Neuronal stem cell (in vitro differentiated cells): ENCODE data around the gene PTX4.

Experiments used
- DNase-seq: peaks from one replicate; pipeline ENCODE4 v3.0.0-alpha.2; 2013; ENCODE audit warnings: low spot score
- H2AFZ ChIP-seq: one replicate; pipeline ENCODE4 v1.6.1; 2013; ENCODE audit warnings: mild to moderate bottlenecking, low read length, inconsistent platforms
- H2AK5ac ChIP-seq: 2 replicates; pipeline ENCODE4 v1.6.1; 2013; ENCODE audit warnings: low read depth, mild to moderate bottlenecking, inconsistent platforms, low read length, moderate library complexity, mixed read lengths
- H2BK120ac ChIP-seq: 2 replicates; pipeline ENCODE4 v1.6.1; 2013; ENCODE audit warnings: low read depth, mild to moderate bottlenecking, inconsistent platforms, low read length, moderate library complexity, mixed read lengths
- H2BK12ac ChIP-seq: one replicate; pipeline ENCODE4 v1.6.1; 2013; ENCODE audit warnings: low read length, inconsistent platforms
- H2BK15ac ChIP-seq: 2 replicates; pipeline ENCODE4 v1.6.1; 2013; ENCODE audit warnings: mild to moderate bottlenecking, low read length, inconsistent platforms, mixed read lengths
- H2BK5ac ChIP-seq: one replicate; pipeline ENCODE4 v1.6.1; 2013; ENCODE audit warnings: inconsistent platforms, mild to moderate bottlenecking, low read length, moderate library complexity
- H3K14ac ChIP-seq: one replicate; pipeline ENCODE4 v1.6.1; 2013; ENCODE audit warnings: low read length, inconsistent platforms
- H3K18ac ChIP-seq: 2 replicates; pipeline ENCODE4 v1.6.1; 2013; ENCODE audit warnings: low read length, inconsistent platforms
- H3K23ac ChIP-seq: 2 replicates; pipeline ENCODE4 v1.6.1; 2013; ENCODE audit warnings: low read depth, mild to moderate bottlenecking, mixed read lengths, low read length, inconsistent platforms; ENCODE audit not compliant: poor library complexity
- H3K27ac ChIP-seq: replicated peaks from 3 replicates; pipeline ENCODE4 v1.5.1; 2013; ENCODE audit warnings: low read length, inconsistent platforms
- H3K27me3 ChIP-seq, 3 experiments: 2 replicates each; pipeline ENCODE4 v1.6.1; 2013; ENCODE audit warnings: low read length in 3 of 3, mild to moderate bottlenecking in 2 of 3, inconsistent platforms in 1 of 3, low read depth in 1 of 3, mixed read lengths in 1 of 3, moderate library complexity in 1 of 3; ENCODE audit not compliant: control insufficient read depth in 3 of 3, insufficient read depth in 3 of 3
- H3K36me3 ChIP-seq, 2 donors: replicated peaks in 1 of 2; 2 replicates each; pipeline ENCODE4 v1.6.1; 2013; ENCODE audit warnings: low read length in 2 of 2; ENCODE audit not compliant: control insufficient read depth in 2 of 2, insufficient read depth in 2 of 2
- H3K4ac ChIP-seq: 2 replicates; pipeline ENCODE4 v1.6.1; 2013; ENCODE audit warnings: inconsistent platforms, mild to moderate bottlenecking, low read length, moderate library complexity
- H3K4me1 ChIP-seq, 2 donors: 1 replicate in 1 of 2; 2 replicates in 1 of 2; pipeline ENCODE4 v1.6.1; 2013; ENCODE audit warnings: low read length in 2 of 2, low read depth in 1 of 2; ENCODE audit not compliant: control insufficient read depth in 2 of 2, insufficient read depth in 1 of 2
- H3K4me2 ChIP-seq: one replicate; pipeline ENCODE4 v1.6.1; 2013; ENCODE audit warnings: mild to moderate bottlenecking, low read length, inconsistent platforms; ENCODE audit not compliant: insufficient read depth, poor library complexity, severe bottlenecking
- H3K4me3 ChIP-seq, 2 donors: 2 replicates each; pipeline ENCODE4 v1.5.1; 2013; ENCODE audit warnings: low read length in 2 of 2, mild to moderate bottlenecking in 2 of 2, inconsistent platforms in 1 of 2, moderate library complexity in 1 of 2
- H3K79me1 ChIP-seq: one replicate; pipeline ENCODE4 v1.6.1; 2013; ENCODE audit warnings: low read depth, mild to moderate bottlenecking, inconsistent platforms, low read length, moderate library complexity
- H3K9ac ChIP-seq: one replicate; pipeline ENCODE4 v1.6.1; 2013; ENCODE audit warnings: mild to moderate bottlenecking, low read depth, low read length, inconsistent platforms; ENCODE audit not compliant: poor library complexity
- H3K9me3 ChIP-seq, 2 donors: replicated peaks in 1 of 2; 2 replicates each; pipeline versions ENCODE3 to v1.6.1; 2013; ENCODE audit warnings: low read length in 2 of 2, mild to moderate bottlenecking in 2 of 2, inconsistent platforms in 1 of 2, low read depth in 1 of 2, mixed read lengths in 1 of 2, moderate library complexity in 1 of 2; ENCODE audit not compliant: control insufficient read depth in 2 of 2, insufficient read depth in 1 of 2
- H4K8ac ChIP-seq: one replicate; pipeline ENCODE4 v1.6.1; 2013; ENCODE audit warnings: low read depth, mild to moderate bottlenecking, inconsistent platforms, low read length, moderate library complexity
- H4K91ac ChIP-seq: one replicate; pipeline ENCODE4 v1.6.1; 2013; ENCODE audit warnings: low read length, low read depth, mild to moderate bottlenecking, inconsistent platforms; ENCODE audit not compliant: poor library complexity
- WGBS, 2 donors: extraction: QIAGEN DNeasy Blood & Tissue Kit; methylation state at CpG; one replicate each; pipeline ENCODE4 v1.1.7; 2013; ENCODE audit warnings: missing lambda C conversion rate in 2 of 2, mixed read lengths in 1 of 2; ENCODE audit not compliant: insufficient read length in 2 of 2, insufficient replicate concordance in 1 of 2; ENCODE audit errors: extremely low coverage in 2 of 2; 5-methylcytosine and 5-hydroxymethylcytosine counted together

PTX4 gene

DNA sequence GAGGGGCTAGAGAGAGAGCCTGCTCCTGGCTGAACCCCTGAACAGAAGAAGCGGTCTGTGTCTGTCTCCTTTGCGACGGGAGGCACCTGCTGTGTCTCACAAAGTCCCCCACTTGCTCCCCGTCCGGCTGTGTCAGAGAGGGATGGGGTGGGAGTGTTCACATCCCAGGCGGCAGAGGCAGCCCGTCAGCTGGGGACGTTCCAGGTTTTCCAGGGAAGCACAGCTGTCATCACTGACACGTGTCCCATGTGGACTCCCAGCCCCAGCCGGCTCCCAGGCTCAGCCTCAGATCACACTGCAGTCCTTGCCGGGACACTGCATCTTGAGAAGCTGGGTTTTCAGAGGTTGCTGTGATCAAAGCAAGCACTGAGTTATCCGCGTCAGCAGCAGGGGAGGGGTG is 6.0 kb upstream of the PTX4 start:
- Histone ChIP-seq H3K9ac (no peak overlapping the region), H2AFZ (no peak overlapping the region), H3K27me3 (no peaks in the 10 kb centered on the region), H2BK12ac (no peak overlapping the region), H3K4me1 (peaks cover 10 to 11% of the 10 kb centered on the region in 2 donors), H2AK5ac (no peak overlapping the region), H3K36me3 (peaks cover 27 to 55% of the 10 kb centered on the region in 2 donors), H4K91ac (no peak overlapping the region), H3K9me3 (no peaks in the 10 kb centered on the region), H3K23ac (no peak overlapping the region), H3K4me3 (peak overlapping the region in 1 of 2 donors; percentile 86), H2BK15ac (no peak overlapping the region), H2BK5ac (no peak overlapping the region), H3K4me2 (no peak overlapping the region), H4K8ac (no peak overlapping the region), H3K27ac (no peak overlapping the region), H3K79me1 (peaks cover 20% of the 10 kb centered on the region), H3K4ac (no peak overlapping the region), H3K14ac (no peak overlapping the region), H2BK120ac (no peak overlapping the region), H3K18ac (no peak overlapping the region)
- no peak for DNase-seq
- WGBS, 2 donors: no CpG with 5 or more reads among the region's 13 CpGs

DNA sequence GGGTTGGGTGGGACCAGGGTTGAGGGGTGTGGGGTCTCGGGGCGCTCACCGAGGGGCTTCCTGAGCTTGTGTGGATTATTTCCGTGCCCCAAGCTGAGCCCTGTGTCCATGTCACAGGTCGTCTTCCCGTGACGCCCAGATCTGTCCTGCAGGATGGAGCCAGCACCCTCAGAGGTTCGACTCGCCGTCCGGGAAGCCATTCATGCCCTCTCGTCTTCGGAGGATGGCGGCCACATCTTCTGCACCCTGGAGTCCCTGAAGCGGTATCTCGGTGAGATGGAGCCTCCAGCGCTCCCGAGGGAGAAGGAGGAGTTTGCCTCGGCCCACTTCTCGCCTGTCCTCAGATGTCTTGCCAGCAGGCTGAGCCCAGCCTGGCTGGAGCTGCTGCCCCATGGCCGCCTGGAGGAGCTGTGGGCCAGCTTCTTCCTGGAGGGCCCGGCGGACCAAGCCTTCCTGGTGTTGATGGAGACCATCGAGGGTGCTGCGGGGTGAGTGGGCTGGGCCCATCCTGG is 5.4 kb upstream of the PTX4 start:
- peak overlapping the region; percentile 59 for H2BK5ac ChIP-seq
- H3K4ac ChIP-seq: no peak overlapping the region
- peak overlapping the region; percentile 86 to 94 for H3K4me3 ChIP-seq
- no peak overlapping the region for H3K23ac ChIP-seq
- peaks cover 20% of the 10 kb centered on the region for H3K79me1 ChIP-seq
- H2BK120ac ChIP-seq: no peak overlapping the region
- no peak overlapping the region for H4K91ac ChIP-seq
- peaks cover 10 to 11% of the 10 kb centered on the region in 2 donors for H3K4me1 ChIP-seq
- no peak for DNase-seq
- no peak overlapping the region for H2BK15ac ChIP-seq
- no peaks in the 10 kb centered on the region for H3K9me3 ChIP-seq
- H3K14ac ChIP-seq: no peak overlapping the region
- H3K27me3 ChIP-seq: no peaks in the 10 kb centered on the region
- WGBS, 2 donors: no CpG with 5 or more reads among the region's 25 CpGs
- H3K18ac ChIP-seq: no peak overlapping the region
- no peak overlapping the region for H2BK12ac ChIP-seq
- H3K4me2 ChIP-seq: peak overlapping the region; percentile 79
- H2AFZ ChIP-seq: no peak overlapping the region
- H4K8ac ChIP-seq: no peak overlapping the region
- peak overlapping the region; percentile 79 for H3K9ac ChIP-seq
- H3K36me3 ChIP-seq: peaks cover 26 to 51% of the 10 kb centered on the region in 2 donors
- H2AK5ac ChIP-seq: peak overlapping the region; percentile 75
- H3K27ac ChIP-seq: no peak overlapping the region

DNA sequence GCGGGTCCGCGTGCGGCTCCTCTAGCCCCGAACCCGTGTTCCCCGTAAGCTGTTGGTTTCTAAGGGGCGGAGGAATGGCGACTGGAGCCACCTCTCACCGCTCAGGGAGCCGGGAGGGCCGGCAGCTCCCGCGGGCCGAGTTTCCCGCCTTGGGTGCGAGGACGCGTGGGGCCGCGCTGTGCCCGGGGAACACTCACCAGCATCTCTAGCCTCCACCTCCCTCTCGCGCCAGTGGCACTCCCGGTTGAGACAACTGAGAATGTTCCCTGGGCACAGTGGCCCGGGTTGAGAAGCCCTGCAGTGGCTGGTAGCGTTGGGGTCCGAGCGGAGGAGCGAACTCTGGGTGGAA is 5.0 kb upstream of the PTX4 start:
- H2BK5ac ChIP-seq: peak overlapping the region; percentile 59
- H3K9ac ChIP-seq: peak overlapping the region; percentile 79
- H3K4me3 ChIP-seq: peak overlapping the region; percentile 86 to 94
- peak overlapping the region; percentile 52 for H3K23ac ChIP-seq
- H2AK5ac ChIP-seq: peak overlapping the region; percentile 75
- DNase-seq: no peak
- no peak overlapping the region for H4K91ac ChIP-seq
- no peak overlapping the region for H2BK12ac ChIP-seq
- peak overlapping the region; percentile 95 for H3K18ac ChIP-seq
- peak overlapping the region; percentile 79 for H3K4me2 ChIP-seq
- H3K4ac ChIP-seq: no peak overlapping the region
- no peak overlapping the region for H2BK15ac ChIP-seq
- WGBS, 2 donors: no CpG with 5 or more reads among the region's 30 CpGs
- no peaks in the 10 kb centered on the region for H3K27me3 ChIP-seq
- H3K79me1 ChIP-seq: peaks cover 20% of the 10 kb centered on the region
- peak overlapping the region; percentile 89 for H3K14ac ChIP-seq
- no peak overlapping the region for H4K8ac ChIP-seq
- no peaks in the 10 kb centered on the region for H3K9me3 ChIP-seq
- H3K27ac ChIP-seq: no peak overlapping the region
- peak overlapping the region; percentile 99 for H2AFZ ChIP-seq
- H2BK120ac ChIP-seq: no peak overlapping the region
- H3K4me1 ChIP-seq: peaks cover 10 to 11% of the 10 kb centered on the region in 2 donors
- H3K36me3 ChIP-seq: peaks cover 23 to 46% of the 10 kb centered on the region in 2 donors

DNA sequence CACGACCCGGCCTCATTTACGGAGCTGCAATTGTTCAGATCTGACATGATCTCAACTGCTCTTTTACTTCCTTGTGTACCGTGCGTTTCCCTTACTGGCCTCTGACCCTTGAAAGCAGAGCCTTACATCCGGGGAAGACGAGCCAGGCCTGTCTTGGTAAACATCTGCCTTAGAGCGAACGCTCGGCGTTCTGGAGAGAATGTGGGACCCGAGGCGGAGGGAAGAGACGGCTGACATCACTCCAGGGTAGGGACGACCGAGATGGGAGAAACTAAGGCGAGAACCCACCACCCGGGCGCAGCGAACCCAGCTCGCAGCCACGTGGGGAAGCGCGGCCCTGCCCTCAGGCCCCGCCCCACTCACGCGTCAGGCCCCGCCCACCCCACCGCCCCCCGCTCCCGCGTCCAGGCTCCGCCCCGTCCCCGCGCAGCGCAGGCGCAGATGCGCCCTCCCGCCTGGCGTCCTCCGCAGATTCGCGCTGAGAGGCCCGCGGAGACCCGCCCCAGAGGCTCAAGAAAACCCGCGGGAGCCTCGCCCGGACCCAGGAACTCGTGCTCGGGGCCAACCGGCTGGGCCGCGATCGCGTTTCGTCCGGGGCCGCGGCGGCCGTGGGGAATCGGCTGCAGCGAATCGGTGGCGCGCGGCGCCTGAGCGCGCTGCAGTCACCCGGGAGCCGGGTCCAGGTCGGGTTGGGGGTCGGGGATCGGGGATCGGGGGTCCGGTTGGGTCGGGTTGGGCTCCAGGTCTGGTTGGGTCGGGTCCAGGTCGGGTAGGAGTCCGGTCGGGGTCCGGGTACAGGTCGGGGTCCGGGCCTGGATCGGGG is 4.4 kb upstream of the PTX4 start, which contains the start of gene TELO2:
TSS of gene TELO2 (plus strand) at position 438 of the 823 bp plus-strand sequence. CDS start 922 bp downstream, outside the sequence.
- peak; percentile 87 for DNase-seq
- Histone ChIP-seq H3K18ac (peak within 1 kb of the TSS; percentile 95), H2BK5ac (peak within 1 kb of the TSS; percentile 59), H3K4me1 (peaks cover 10 to 11% of the 10 kb centered on the region in 2 donors), H2BK120ac (no peak within 1 kb of the TSS), H3K23ac (peak within 1 kb of the TSS; percentile 52), H3K27me3 (no peaks in the 10 kb centered on the region), H4K91ac (no peak within 1 kb of the TSS), H3K27ac (peak within 1 kb of the TSS; percentile 23), H3K4me2 (peak within 1 kb of the TSS; percentile 79), H2BK15ac (no peak within 1 kb of the TSS), H2AFZ (peak within 1 kb of the TSS; percentile 99), H3K4me3 (peak within 1 kb of the TSS; percentile 86 to 94), H2AK5ac (peak within 1 kb of the TSS; percentile 75), H4K8ac (no peak within 1 kb of the TSS), H3K14ac (peak within 1 kb of the TSS; percentile 89), H3K9ac (peak within 1 kb of the TSS; percentile 79), H3K9me3 (no peaks in the 10 kb centered on the region), H3K79me1 (peaks cover 20% of the 10 kb centered on the region), H3K4ac (no peak within 1 kb of the TSS), H3K36me3 (peaks cover 23 to 40% of the 10 kb centered on the region in 2 donors), H2BK12ac (no peak within 1 kb of the TSS)
- WGBS, 2 donors: no CpG with 5 or more reads among the region's 89 CpGs
